Measurements from ENCODE around the gene GPRIN1. TPM values are rescaled to one million over a fixed set of nuclear protein-coding genes. Genes with fewer than 3 reads are reported as not detected.

The GPRIN1 gene
- total RNA-seq, 1 experiment from 2014 or later, result 16.7 TPM

- no peaks in the 10 kb centered on the region for H3K36me3 ChIP-seq (ENCODE audit: insufficient read depth, low read length, poor library complexity, severe bottlenecking)
- H3K4me3 ChIP-seq (ENCODE audit: low read depth, low read length, poor library complexity, severe bottlenecking), result no peak overlapping the region
- intact Hi-C loops (cut with micrococcal nuclease; ENCODE audit: unreplicated experiment), result loop anchor here (10.0 kb wide), 1 partner anchor 375 kb away; no protein-coding TSS in a partner anchor
- no peak overlapping the region for H3K27ac ChIP-seq (ENCODE audit: low read depth, low read length, poor library complexity, severe bottlenecking)
- H3K4me1 ChIP-seq (ENCODE audit: insufficient read depth, low read length, poor library complexity, severe bottlenecking), result no peaks in the 10 kb centered on the region
- POLR2A ChIA-PET (ENCODE audit: low non-redundant PET), result no interaction called here
- no peak for TF ChIP-seq EZH2 (IDR thresholded peaks at IDR 0.05; ENCODE audit: borderline replicate concordance, low read depth, low read length, poor library complexity, severe bottlenecking)
- TF ChIP-seq, protein P1, sequence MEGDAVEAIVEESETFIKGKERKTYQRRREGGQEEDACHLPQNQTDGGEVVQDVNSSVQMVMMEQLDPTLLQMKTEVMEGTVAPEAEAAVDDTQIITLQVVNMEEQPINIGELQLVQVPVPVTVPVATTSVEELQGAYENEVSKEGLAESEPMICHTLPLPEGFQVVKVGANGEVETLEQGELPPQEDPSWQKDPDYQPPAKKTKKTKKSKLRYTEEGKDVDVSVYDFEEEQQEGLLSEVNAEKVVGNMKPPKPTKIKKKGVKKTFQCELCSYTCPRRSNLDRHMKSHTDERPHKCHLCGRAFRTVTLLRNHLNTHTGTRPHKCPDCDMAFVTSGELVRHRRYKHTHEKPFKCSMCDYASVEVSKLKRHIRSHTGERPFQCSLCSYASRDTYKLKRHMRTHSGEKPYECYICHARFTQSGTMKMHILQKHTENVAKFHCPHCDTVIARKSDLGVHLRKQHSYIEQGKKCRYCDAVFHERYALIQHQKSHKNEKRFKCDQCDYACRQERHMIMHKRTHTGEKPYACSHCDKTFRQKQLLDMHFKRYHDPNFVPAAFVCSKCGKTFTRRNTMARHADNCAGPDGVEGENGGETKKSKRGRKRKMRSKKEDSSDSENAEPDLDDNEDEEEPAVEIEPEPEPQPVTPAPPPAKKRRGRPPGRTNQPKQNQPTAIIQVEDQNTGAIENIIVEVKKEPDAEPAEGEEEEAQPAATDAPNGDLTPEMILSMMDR (conservative IDR thresholded peaks at IDR 0.05; ENCODE audit: low read depth, low read length), result no peak
- no peaks in the 10 kb centered on the region for H3K27me3 ChIP-seq (replicated peaks; ENCODE audit: insufficient read depth, low read depth, low read length, poor library complexity)
- H3K9me3 ChIP-seq (ENCODE audit: low read depth, low read length, poor library complexity, severe bottlenecking), result no peaks in the 10 kb centered on the region
- BruUV-seq (replicated peaks), result no TSS peak
- CTCF ChIA-PET, result no interaction called here
- no peak for DNase-seq (ENCODE audit: low spot score)
These were observed 30.6 kb downstream of the GPRIN1 start for GRCh38 chr5:176579323-176579722.

DNA sequence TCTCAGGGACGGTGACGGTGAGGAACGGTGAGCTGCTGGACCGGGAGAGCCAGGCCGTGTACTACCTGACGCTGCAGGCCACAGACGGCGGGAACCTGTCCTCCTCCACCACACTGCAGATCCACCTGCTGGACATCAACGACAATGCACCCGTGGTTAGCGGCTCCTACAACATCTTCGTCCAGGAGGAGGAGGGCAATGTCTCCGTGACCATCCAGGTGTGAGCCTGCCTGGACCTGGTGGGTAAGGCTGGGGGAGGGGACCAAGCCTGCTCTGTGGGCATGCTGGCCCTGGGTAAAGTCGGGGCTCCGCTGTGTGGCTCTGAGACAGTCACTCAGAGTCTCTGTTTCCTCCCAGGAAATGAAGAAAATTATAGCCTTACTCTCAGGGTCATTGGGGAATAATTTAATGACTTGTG lies 31.6 kb downstream of the GPRIN1 start:
- CTCF ChIA-PET, result no interaction called here
- Histone ChIP-seq H3K27me3 (replicated peaks; ENCODE audit: insufficient read depth, low read depth, low read length, poor library complexity) (no peaks in the 10 kb centered on the region), H3K9me3 (ENCODE audit: low read depth, low read length, poor library complexity, severe bottlenecking) (no peaks in the 10 kb centered on the region), H3K4me1 (ENCODE audit: insufficient read depth, low read length, poor library complexity, severe bottlenecking) (no peaks in the 10 kb centered on the region), H3K4me3 (ENCODE audit: low read depth, low read length, poor library complexity, severe bottlenecking) (no peak overlapping the region), H3K27ac (ENCODE audit: low read depth, low read length, poor library complexity, severe bottlenecking) (no peak overlapping the region), H3K36me3 (ENCODE audit: insufficient read depth, low read length, poor library complexity, severe bottlenecking) (no peaks in the 10 kb centered on the region)
- DNase-seq (ENCODE audit: low spot score), result no peak
- TF ChIP-seq, protein P1 (conservative IDR thresholded peaks at IDR 0.05; ENCODE audit: low read depth, low read length), result peak; percentile 42
- no peak for TF ChIP-seq EZH2 (IDR thresholded peaks at IDR 0.05; ENCODE audit: borderline replicate concordance, low read depth, low read length, poor library complexity, severe bottlenecking)
- intact Hi-C loops (cut with micrococcal nuclease; ENCODE audit: unreplicated experiment), result loop anchor here (10.0 kb wide), 1 partner anchor 376 kb away; no protein-coding TSS in a partner anchor
- POLR2A ChIA-PET (ENCODE audit: low non-redundant PET), result no interaction called here
- no TSS peak for BruUV-seq (replicated peaks)

DNA sequence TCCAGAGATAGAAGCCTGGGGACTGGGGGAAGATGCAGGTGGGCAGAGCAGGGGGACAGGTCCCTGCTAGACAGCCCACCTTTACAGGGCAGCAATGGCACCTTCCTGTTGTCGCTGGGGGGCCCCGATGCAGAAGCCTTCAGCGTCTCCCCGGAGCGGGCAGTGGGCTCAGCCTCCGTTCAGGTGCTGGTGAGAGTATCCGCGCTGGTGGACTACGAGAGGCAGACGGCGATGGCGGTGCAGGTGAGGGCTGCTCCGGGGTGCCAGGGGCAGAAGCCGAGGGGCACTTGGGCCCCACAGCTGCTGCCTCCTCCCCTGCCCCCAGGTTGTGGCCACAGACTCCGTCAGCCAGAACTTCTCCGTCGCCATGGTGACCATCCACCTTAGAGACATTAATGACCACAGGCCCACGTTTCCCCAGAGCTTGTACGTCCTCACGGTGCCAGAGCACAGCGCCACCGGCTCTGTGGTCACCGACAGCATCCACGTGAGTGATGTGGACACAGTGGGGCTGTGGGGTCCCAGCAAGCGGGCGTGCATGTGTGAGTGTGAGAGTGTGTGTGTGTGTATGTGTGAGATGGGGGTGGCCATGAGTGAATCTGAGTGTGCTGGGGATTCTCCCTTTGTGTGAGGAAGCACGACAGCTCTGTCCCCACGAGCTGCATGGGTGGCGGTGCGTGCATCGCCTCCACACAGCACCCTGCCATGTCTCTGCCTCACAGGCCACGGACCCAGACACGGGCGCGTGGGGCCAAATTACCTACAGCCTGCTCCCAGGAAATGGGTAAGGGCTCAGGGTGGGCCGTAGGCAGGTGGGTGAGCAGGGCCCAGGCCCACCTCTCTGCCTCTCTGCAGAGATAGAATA lies 32.4 kb downstream of the GPRIN1 start:
- no peak for TF ChIP-seq EZH2 (IDR thresholded peaks at IDR 0.05; ENCODE audit: borderline replicate concordance, low read depth, low read length, poor library complexity, severe bottlenecking)
- TF ChIP-seq, protein P1 (conservative IDR thresholded peaks at IDR 0.05; ENCODE audit: low read depth, low read length), result no peak
- no peak for DNase-seq (ENCODE audit: low spot score)
- Histone ChIP-seq H3K27me3 (replicated peaks; ENCODE audit: insufficient read depth, low read depth, low read length, poor library complexity) (no peaks in the 10 kb centered on the region), H3K4me1 (ENCODE audit: insufficient read depth, low read length, poor library complexity, severe bottlenecking) (no peaks in the 10 kb centered on the region), H3K36me3 (ENCODE audit: insufficient read depth, low read length, poor library complexity, severe bottlenecking) (no peaks in the 10 kb centered on the region), H3K27ac (ENCODE audit: low read depth, low read length, poor library complexity, severe bottlenecking) (no peak overlapping the region), H3K9me3 (ENCODE audit: low read depth, low read length, poor library complexity, severe bottlenecking) (no peaks in the 10 kb centered on the region), H3K4me3 (ENCODE audit: low read depth, low read length, poor library complexity, severe bottlenecking) (no peak overlapping the region)
- ChIA-PET CTCF (no interaction called here), POLR2A (ENCODE audit: low non-redundant PET) (no interaction called here)
- BruUV-seq (replicated peaks), result no TSS peak
- intact Hi-C loops (cut with micrococcal nuclease; ENCODE audit: unreplicated experiment), result loop anchor here (10.0 kb wide), 1 partner anchor 377 kb away; no protein-coding TSS in a partner anchor

All from A673 (cell line).